Measurements from ENCODE around the gene WDR11. TPM values are rescaled to one million over a fixed set of nuclear protein-coding genes. Genes with fewer than 3 reads are reported as not detected.

Gene WDR11
- total and polyA plus RNA-seq, 9 of the 15 experiments (the other 6 are each of a cell fraction or from before 2014, with no cell fraction given): 12.4 to 50.7 (median 23.6) TPM

GRCh38 chr10:120835603-120836002, 15.6 kb upstream of the WDR11 start:
- WGBS (ENCODE audit: insufficient coverage, low coverage, missing lambda C conversion rate): 0% methylated on average over 1 of the region's 2 CpGs
- intact Hi-C loops (cut with micrococcal nuclease): no loop called here
- Histone ChIP-seq H3K27me3 (ENCODE audit: control insufficient read depth in 2 of 2, insufficient read depth in 2 of 2, low read length in 2 of 2) (peaks cover 2 to 8% of the 10 kb centered on the region in 2 experiments; a peak in 2 of 5 replicates), H3K9me1 (ENCODE audit: control insufficient read depth, insufficient read depth, low read length) (no peaks in the 10 kb centered on the region), H4K20me1 (replicated peaks; ENCODE audit: control insufficient read depth, insufficient read depth, low read length) (no peaks in the 10 kb centered on the region), H3K79me2 (ENCODE audit: control insufficient read depth, insufficient read depth, low read length) (no peaks in the 10 kb centered on the region), H3K4me3 (no peak overlapping the region), H3K9me3 (replicated peaks; ENCODE audit: control insufficient read depth, insufficient read depth, low read depth, low read length) (no peaks in the 10 kb centered on the region), H3K27ac (ENCODE audit: extremely low read depth, low read depth, low read length) (no peak overlapping the region), H3K9ac (ENCODE audit: insufficient read depth in 1 of 2, low read depth in 2 of 2, low read length in 2 of 2) (no peak overlapping the region), H3K36me3 (ENCODE audit: control insufficient read depth, insufficient read depth, low read length) (no peaks in the 10 kb centered on the region), H3K4me1 (replicated peaks in 1 of 2; ENCODE audit: control insufficient read depth in 2 of 2, insufficient read depth in 2 of 2, low read length in 2 of 2) (no peaks in the 10 kb centered on the region), H2AFZ (ENCODE audit: low read depth, low read length) (no peak overlapping the region), H3K4me2 (ENCODE audit: insufficient read depth, low read length) (no peak overlapping the region)
- POLR2A ChIA-PET: interaction anchor here (0.5 kb wide), 1 partner anchor 1320 kb away, joined by 4 read pairs; no protein-coding TSS in a partner anchor
- TF ChIP-seq ZNF311 (CRISPR knock-in tag; IDR thresholded peaks at IDR 0.05): no peak
- no peak for TF ChIP-seq ZKSCAN8 (CRISPR knock-in tag; IDR thresholded peaks at IDR 0.05)
- TF ChIP-seq EWSR1 (IDR thresholded peaks at IDR 0.05; ENCODE audit: borderline replicate concordance, low read depth, partially characterized antibody): no peak
- no peak for TF ChIP-seq ZNF3 (CRISPR knock-in tag; IDR thresholded peaks at IDR 0.05)
- TF ChIP-seq SNIP1 (IDR thresholded peaks at IDR 0.05; ENCODE audit: low read depth): no peak
- TF ChIP-seq, protein P1, sequence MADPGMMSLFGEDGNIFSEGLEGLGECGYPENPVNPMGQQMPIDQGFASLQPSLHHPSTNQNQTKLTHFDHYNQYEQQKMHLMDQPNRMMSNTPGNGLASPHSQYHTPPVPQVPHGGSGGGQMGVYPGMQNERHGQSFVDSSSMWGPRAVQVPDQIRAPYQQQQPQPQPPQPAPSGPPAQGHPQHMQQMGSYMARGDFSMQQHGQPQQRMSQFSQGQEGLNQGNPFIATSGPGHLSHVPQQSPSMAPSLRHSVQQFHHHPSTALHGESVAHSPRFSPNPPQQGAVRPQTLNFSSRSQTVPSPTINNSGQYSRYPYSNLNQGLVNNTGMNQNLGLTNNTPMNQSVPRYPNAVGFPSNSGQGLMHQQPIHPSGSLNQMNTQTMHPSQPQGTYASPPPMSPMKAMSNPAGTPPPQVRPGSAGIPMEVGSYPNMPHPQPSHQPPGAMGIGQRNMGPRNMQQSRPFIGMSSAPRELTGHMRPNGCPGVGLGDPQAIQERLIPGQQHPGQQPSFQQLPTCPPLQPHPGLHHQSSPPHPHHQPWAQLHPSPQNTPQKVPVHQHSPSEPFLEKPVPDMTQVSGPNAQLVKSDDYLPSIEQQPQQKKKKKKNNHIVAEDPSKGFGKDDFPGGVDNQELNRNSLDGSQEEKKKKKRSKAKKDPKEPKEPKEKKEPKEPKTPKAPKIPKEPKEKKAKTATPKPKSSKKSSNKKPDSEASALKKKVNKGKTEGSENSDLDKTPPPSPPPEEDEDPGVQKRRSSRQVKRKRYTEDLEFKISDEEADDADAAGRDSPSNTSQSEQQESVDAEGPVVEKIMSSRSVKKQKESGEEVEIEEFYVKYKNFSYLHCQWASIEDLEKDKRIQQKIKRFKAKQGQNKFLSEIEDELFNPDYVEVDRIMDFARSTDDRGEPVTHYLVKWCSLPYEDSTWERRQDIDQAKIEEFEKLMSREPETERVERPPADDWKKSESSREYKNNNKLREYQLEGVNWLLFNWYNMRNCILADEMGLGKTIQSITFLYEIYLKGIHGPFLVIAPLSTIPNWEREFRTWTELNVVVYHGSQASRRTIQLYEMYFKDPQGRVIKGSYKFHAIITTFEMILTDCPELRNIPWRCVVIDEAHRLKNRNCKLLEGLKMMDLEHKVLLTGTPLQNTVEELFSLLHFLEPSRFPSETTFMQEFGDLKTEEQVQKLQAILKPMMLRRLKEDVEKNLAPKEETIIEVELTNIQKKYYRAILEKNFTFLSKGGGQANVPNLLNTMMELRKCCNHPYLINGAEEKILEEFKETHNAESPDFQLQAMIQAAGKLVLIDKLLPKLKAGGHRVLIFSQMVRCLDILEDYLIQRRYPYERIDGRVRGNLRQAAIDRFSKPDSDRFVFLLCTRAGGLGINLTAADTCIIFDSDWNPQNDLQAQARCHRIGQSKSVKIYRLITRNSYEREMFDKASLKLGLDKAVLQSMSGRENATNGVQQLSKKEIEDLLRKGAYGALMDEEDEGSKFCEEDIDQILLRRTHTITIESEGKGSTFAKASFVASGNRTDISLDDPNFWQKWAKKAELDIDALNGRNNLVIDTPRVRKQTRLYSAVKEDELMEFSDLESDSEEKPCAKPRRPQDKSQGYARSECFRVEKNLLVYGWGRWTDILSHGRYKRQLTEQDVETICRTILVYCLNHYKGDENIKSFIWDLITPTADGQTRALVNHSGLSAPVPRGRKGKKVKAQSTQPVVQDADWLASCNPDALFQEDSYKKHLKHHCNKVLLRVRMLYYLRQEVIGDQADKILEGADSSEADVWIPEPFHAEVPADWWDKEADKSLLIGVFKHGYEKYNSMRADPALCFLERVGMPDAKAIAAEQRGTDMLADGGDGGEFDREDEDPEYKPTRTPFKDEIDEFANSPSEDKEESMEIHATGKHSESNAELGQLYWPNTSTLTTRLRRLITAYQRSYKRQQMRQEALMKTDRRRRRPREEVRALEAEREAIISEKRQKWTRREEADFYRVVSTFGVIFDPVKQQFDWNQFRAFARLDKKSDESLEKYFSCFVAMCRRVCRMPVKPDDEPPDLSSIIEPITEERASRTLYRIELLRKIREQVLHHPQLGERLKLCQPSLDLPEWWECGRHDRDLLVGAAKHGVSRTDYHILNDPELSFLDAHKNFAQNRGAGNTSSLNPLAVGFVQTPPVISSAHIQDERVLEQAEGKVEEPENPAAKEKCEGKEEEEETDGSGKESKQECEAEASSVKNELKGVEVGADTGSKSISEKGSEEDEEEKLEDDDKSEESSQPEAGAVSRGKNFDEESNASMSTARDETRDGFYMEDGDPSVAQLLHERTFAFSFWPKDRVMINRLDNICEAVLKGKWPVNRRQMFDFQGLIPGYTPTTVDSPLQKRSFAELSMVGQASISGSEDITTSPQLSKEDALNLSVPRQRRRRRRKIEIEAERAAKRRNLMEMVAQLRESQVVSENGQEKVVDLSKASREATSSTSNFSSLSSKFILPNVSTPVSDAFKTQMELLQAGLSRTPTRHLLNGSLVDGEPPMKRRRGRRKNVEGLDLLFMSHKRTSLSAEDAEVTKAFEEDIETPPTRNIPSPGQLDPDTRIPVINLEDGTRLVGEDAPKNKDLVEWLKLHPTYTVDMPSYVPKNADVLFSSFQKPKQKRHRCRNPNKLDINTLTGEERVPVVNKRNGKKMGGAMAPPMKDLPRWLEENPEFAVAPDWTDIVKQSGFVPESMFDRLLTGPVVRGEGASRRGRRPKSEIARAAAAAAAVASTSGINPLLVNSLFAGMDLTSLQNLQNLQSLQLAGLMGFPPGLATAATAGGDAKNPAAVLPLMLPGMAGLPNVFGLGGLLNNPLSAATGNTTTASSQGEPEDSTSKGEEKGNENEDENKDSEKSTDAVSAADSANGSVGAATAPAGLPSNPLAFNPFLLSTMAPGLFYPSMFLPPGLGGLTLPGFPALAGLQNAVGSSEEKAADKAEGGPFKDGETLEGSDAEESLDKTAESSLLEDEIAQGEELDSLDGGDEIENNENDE (IDR thresholded peaks at IDR 0.05; ENCODE audit: low read depth, low read length): no peak
- TF ChIP-seq ZNF780A (CRISPR knock-in tag; IDR thresholded peaks at IDR 0.05): no peak
- CTCF ChIA-PET (ENCODE audit: low intra/inter-chr PET ratio): no interaction called here
- BruUV-seq (replicated peaks): no TSS peak
- no peak for ATAC-seq
- no peak for DNase-seq (ENCODE audit: extremely low read depth in 1 of 4, low spot score in 3 of 4)
- FAIRE-seq: no peak
- in situ Hi-C loops (cut with MboI): no loop called here

All from K562 (cell line).